MM.1S (cell line): Measurements from ENCODE around the gene RPL10A.

Experiments used
- DNase-seq: peaks from one replicate; pipeline ENCODE4 v3.0.0-alpha.2; 2015
- H2AFZ ChIP-seq: fragments of 300-600 bp; sonication (generic); 2 replicates; pipeline ENCODE4 v1.6.0; 2016; ENCODE audit warnings: antibody characterized with exemption, low read length
- H3F3A ChIP-seq: fragments of 300-600 bp; sonication (generic); 2 replicates; pipeline ENCODE4 v1.6.1; 2016; ENCODE audit warnings: mild to moderate bottlenecking, antibody characterized with exemption, low read length, moderate library complexity, mixed read lengths; ENCODE audit not compliant: insufficient read depth
- H3K27ac ChIP-seq: fragments of 300-600 bp; sonication (generic); 2 replicates; pipeline ENCODE4 v1.5.1; 2016; ENCODE audit warnings: mild to moderate bottlenecking, low read length
- H3K27me3 ChIP-seq: fragments of 300-600 bp; sonication (generic); replicated peaks from 2 replicates; pipeline ENCODE4 v1.6.0; 2016; ENCODE audit warnings: low read length; ENCODE audit not compliant: insufficient read depth
- H3K36me3 ChIP-seq: fragments of 300-600 bp; sonication (generic); replicated peaks from 2 replicates; pipeline ENCODE4 v1.6.1; 2016; ENCODE audit warnings: mild to moderate bottlenecking, low read length, mixed read lengths; ENCODE audit not compliant: insufficient read depth
- H3K4me1 ChIP-seq: fragments of 300-600 bp; sonication (generic); 2 replicates; pipeline ENCODE4 v1.6.1; 2016; ENCODE audit warnings: low read length, mixed read lengths
- H3K4me2 ChIP-seq: fragments of 300-600 bp; sonication (generic); 2 replicates; pipeline ENCODE4 v1.6.0; 2016; ENCODE audit warnings: low read depth, low read length
- H3K4me3 ChIP-seq: fragments of 300-600 bp; sonication (generic); 2 replicates; pipeline ENCODE4 v1.5.1; 2016; ENCODE audit warnings: low read length, mixed read lengths
- H3K79me2 ChIP-seq: fragments of 300-600 bp; sonication (generic); 2 replicates; pipeline ENCODE4 v1.6.1; 2016; ENCODE audit warnings: mixed run types, low read length, mixed read lengths
- H3K9ac ChIP-seq: fragments of 300-600 bp; sonication (generic); 2 replicates; pipeline ENCODE4 v1.6.1; 2016; ENCODE audit warnings: low read length, mixed read lengths
- H3K9me2 ChIP-seq: fragments of 300-600 bp; sonication (generic); replicated peaks from 2 replicates; pipeline ENCODE4 v1.6.1; 2016; ENCODE audit warnings: mild to moderate bottlenecking, low read length, mixed read lengths; ENCODE audit not compliant: insufficient read depth
- H3K9me3 ChIP-seq: fragments of 300-600 bp; sonication (generic); replicated peaks from 2 replicates; pipeline ENCODE4 v1.6.1; 2016; ENCODE audit warnings: mild to moderate bottlenecking, low read length, mixed read lengths; ENCODE audit not compliant: insufficient read depth
- H4K20me1 ChIP-seq: fragments of 300-600 bp; sonication (generic); 2 replicates; pipeline ENCODE4 v1.6.1; 2016; ENCODE audit warnings: mild to moderate bottlenecking, low read length, moderate library complexity, mixed read lengths; ENCODE audit not compliant: insufficient read depth
- EZH2 ChIP-seq: fragments of 300-600 bp; sonication (generic); optimal IDR thresholded peaks from 2 replicates; pipeline ENCODE3; 2017; ENCODE audit warnings: low read depth, mild to moderate bottlenecking, antibody characterized with exemption, low read length, mixed read lengths
- EZH2phosphoT487 ChIP-seq: fragments of 300-600 bp; sonication (generic); IDR thresholded peaks from 2 replicates; pipeline ENCODE4 v1.6.1; 2018; ENCODE audit warnings: antibody characterized with exemption, low read length
- TF ChIP-seq, protein P1 (sequence below): fragments of 300-600 bp; sonication (generic); IDR thresholded peaks from 2 replicates; pipeline ENCODE4 v1.5.1; 2016; ENCODE audit warnings: antibody characterized with exemption, low read length, mixed read lengths

RPL10A gene

DNA sequence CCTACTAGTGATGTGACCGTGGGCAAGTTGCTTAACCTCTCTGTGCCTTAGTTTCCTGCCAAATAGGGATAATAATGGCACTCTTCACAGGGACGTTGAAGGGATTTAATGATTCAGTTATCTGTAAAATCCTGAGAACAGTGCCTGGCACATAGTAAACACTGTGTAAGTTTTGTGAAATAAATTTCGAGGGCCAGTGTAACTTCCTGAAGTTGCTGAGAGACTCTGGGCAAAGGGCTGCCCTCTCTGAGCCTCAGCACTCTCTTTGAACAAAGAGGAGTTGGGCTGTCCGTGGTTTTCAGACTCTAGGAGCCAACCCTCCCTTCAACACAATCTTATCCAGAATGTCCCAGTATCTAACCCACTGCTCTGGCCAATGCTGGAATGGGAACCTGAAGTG, 31.2 kb downstream of the RPL10A start:
- H4K20me1 ChIP-seq: no peaks in the 10 kb centered on the region
- no peak for DNase-seq
- no peak overlapping the region for H3K4me2 ChIP-seq
- H3K27me3 ChIP-seq: peaks cover 24% of the 10 kb centered on the region
- no peak overlapping the region for H3K4me3 ChIP-seq
- TF ChIP-seq, protein P1, sequence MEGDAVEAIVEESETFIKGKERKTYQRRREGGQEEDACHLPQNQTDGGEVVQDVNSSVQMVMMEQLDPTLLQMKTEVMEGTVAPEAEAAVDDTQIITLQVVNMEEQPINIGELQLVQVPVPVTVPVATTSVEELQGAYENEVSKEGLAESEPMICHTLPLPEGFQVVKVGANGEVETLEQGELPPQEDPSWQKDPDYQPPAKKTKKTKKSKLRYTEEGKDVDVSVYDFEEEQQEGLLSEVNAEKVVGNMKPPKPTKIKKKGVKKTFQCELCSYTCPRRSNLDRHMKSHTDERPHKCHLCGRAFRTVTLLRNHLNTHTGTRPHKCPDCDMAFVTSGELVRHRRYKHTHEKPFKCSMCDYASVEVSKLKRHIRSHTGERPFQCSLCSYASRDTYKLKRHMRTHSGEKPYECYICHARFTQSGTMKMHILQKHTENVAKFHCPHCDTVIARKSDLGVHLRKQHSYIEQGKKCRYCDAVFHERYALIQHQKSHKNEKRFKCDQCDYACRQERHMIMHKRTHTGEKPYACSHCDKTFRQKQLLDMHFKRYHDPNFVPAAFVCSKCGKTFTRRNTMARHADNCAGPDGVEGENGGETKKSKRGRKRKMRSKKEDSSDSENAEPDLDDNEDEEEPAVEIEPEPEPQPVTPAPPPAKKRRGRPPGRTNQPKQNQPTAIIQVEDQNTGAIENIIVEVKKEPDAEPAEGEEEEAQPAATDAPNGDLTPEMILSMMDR: no peak
- TF ChIP-seq EZH2phosphoT487: no peak
- no peak for TF ChIP-seq EZH2
- H3K79me2 ChIP-seq: no peaks in the 10 kb centered on the region
- no peak overlapping the region for H3K27ac ChIP-seq
- H3K9me2 ChIP-seq: no peaks in the 10 kb centered on the region
- no peaks in the 10 kb centered on the region for H3F3A ChIP-seq
- no peaks in the 10 kb centered on the region for H3K36me3 ChIP-seq
- no peaks in the 10 kb centered on the region for H3K9me3 ChIP-seq
- H3K4me1 ChIP-seq: no peaks in the 10 kb centered on the region
- no peak overlapping the region for H3K9ac ChIP-seq
- H2AFZ ChIP-seq: no peak overlapping the region

DNA sequence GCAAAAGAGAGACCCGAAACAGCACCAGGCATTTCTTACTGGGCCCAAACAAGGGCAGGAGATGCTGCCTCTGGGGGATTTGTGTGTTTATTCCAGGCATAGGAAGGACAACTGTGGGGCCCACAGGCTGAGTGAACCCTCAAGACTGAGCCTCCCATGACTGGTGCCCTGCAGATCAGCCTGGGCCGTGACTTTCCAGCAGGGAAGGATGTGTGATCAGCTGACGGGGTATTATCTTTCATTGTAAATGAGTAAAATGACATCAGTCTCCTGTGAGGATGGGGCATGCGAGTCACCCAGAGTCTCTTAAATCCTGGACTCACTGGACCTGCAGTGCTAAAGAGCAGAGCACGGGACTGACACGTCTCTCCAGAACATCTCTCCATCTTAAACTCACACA, 32.6 kb downstream of the RPL10A start:
- no peak for DNase-seq
- Histone ChIP-seq H3K9ac (no peak overlapping the region), H3K79me2 (no peaks in the 10 kb centered on the region), H3K27me3 (peaks cover 17% of the 10 kb centered on the region; the same call in 1 of the 2 replicates), H3K9me3 (no peaks in the 10 kb centered on the region), H3K4me3 (no peak overlapping the region), H3F3A (no peaks in the 10 kb centered on the region), H2AFZ (no peak overlapping the region), H4K20me1 (no peaks in the 10 kb centered on the region), H3K9me2 (no peaks in the 10 kb centered on the region), H3K27ac (no peak overlapping the region), H3K36me3 (no peaks in the 10 kb centered on the region), H3K4me1 (no peaks in the 10 kb centered on the region), H3K4me2 (no peak overlapping the region)
- TF ChIP-seq, protein P1: no peak
- TF ChIP-seq EZH2phosphoT487: no peak
- no peak for TF ChIP-seq EZH2

DNA sequence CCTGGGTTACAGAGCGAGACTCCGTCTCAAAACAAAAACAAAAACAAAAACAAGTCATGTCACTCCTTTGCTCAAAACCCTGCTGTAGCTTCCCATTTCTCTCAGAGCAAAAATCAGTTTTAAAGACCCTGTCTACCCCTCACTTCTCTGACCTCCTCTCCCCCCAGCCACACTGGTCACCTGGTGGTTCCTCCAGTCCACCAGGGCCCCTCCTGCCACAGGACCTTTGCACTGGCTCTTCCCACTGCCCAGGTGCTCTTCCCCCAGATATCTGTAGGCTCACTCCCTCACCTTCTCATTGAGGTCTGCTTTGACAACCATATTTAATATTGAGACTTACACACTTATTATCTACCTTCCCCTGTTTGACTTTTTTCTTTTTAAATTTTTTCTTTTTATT, 33.6 kb downstream of the RPL10A start:
- no peak overlapping the region for H3K27ac ChIP-seq
- H3K9me2 ChIP-seq: no peaks in the 10 kb centered on the region
- H3K4me3 ChIP-seq: no peak overlapping the region
- no peak overlapping the region for H3K4me2 ChIP-seq
- H3K79me2 ChIP-seq: no peaks in the 10 kb centered on the region
- peaks cover 17% of the 10 kb centered on the region; the same call in 1 of the 2 replicates for H3K27me3 ChIP-seq
- H4K20me1 ChIP-seq: no peaks in the 10 kb centered on the region
- no peak for DNase-seq
- H3K9me3 ChIP-seq: no peaks in the 10 kb centered on the region
- H3F3A ChIP-seq: no peaks in the 10 kb centered on the region
- no peak for TF ChIP-seq EZH2
- TF ChIP-seq EZH2phosphoT487: no peak
- TF ChIP-seq, protein P1: no peak
- no peak overlapping the region for H2AFZ ChIP-seq
- H3K4me1 ChIP-seq: no peaks in the 10 kb centered on the region
- no peaks in the 10 kb centered on the region for H3K36me3 ChIP-seq
- no peak overlapping the region for H3K9ac ChIP-seq
